ENCODE results near the gene TCF7L2.
A peak's percentile ranks its signal among the peaks of the same experiment; 100 is the strongest.

The TCF7L2 gene

GRCh38 chr10:112946649-112947048 is 3.4 kb upstream of the TCF7L2 start:
- DNase-seq (ENCODE audit: low read depth), result no peak

- DNase-seq (ENCODE audit: low read depth), result no peak
These were observed 1.9 kb upstream of the TCF7L2 start for GRCh38 chr10:112948196-112948595.

- DNase-seq (ENCODE audit: low read depth), result no peak
These were observed 764 bp upstream of the TCF7L2 start for GRCh38 chr10:112949143-112949823.

- peak; percentile 51 for DNase-seq (ENCODE audit: low read depth)
These were observed 789 bp downstream of the TCF7L2 start for GRCh38 chr10:112950714-112951358.

GRCh38 chr10:112951359-112952281 is 1.6 kb downstream of the TCF7L2 start:
- peak; percentile 88 for DNase-seq (ENCODE audit: low read depth)

GRCh38 chr10:112952282-112953173 is 2.5 kb downstream of the TCF7L2 start:
- DNase-seq (ENCODE audit: low read depth), result peak; percentile 40

- DNase-seq (ENCODE audit: low read depth), result peak; percentile 59
These were observed 3.4 kb downstream of the TCF7L2 start for GRCh38 chr10:112953174-112954159.

GRCh38 chr10:112954974-112955581 is 5.0 kb downstream of the TCF7L2 start:
- DNase-seq (ENCODE audit: low read depth), result no peak

- DNase-seq (ENCODE audit: low read depth), result peak; percentile 76
These were observed 5.8 kb downstream of the TCF7L2 start for GRCh38 chr10:112955582-112956421.

GRCh38 chr10:112956631-112957350 is 6.7 kb downstream of the TCF7L2 start:
- DNase-seq (ENCODE audit: low read depth), result no peak

GRCh38 chr10:112957640-112958092 is 7.6 kb downstream of the TCF7L2 start:
- DNase-seq (ENCODE audit: low read depth), result peak; percentile 59

- peak; percentile 93 for DNase-seq (ENCODE audit: low read depth)
These were observed 8.4 kb downstream of the TCF7L2 start for GRCh38 chr10:112958275-112958995.

- no peak for DNase-seq (ENCODE audit: low read depth)
These were observed 9.3 kb downstream of the TCF7L2 start for GRCh38 chr10:112959207-112959838.

GRCh38 chr10:112960151-112960681 is 10.2 kb downstream of the TCF7L2 start:
- DNase-seq (ENCODE audit: low read depth), result peak; percentile 62

GRCh38 chr10:112961609-112962008 is 11.6 kb downstream of the TCF7L2 start:
- DNase-seq (ENCODE audit: low read depth), result no peak

GRCh38 chr10:112962343-112962742 is 12.3 kb downstream of the TCF7L2 start:
- DNase-seq (ENCODE audit: low read depth), result no peak

GRCh38 chr10:112963835-112964234 is 13.8 kb downstream of the TCF7L2 start:
- DNase-seq (ENCODE audit: low read depth), result peak; percentile 82
